Measurements from ENCODE around the gene RPRD1B. TPM values are rescaled to one million over a fixed set of nuclear protein-coding genes. Genes with fewer than 3 reads are reported as not detected.

The RPRD1B gene
- polyA plus RNA-seq, 3 donors, result 3.6 to 12.3 (median 4.7) TPM

DNA sequence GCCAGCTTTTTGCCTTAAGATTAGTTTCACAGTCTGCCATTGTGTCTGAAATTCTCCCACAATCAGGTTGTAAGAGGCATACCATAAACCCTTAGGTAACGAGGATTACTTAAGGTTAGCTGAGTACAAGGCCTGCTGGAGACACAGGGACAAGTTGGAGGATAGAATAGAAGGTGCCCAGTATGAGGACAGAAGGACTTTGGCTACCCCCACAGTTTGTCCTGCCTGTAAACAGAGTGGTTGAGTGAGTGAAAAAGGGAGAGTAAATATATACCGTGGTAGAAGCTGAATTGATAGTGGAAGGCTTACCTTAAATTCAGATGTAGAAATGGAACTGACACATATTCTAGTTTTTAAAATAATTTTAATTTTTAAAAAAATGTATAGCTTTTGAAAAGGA lies 19.3 kb downstream of the RPRD1B start:
- DNase-seq, result no peak
- Mint-ChIP-seq H3K27me3 (ENCODE audit: low read depth in 3 of 3) (no peaks in the 10 kb centered on the region), H3K36me3 (peaks cover 68 to 75% of the 10 kb centered on the region in 2 donors), H3K27ac (peak overlapping the region in 1 of 7 donors; percentile 51), H3K4me1 (peaks cover 4% of the 10 kb centered on the region), H3K9me3 (no peaks in the 10 kb centered on the region), H3K4me3 (no peak overlapping the region)
- Histone ChIP-seq H2AFZ (ENCODE audit: insufficient read depth, low read depth, low read length, poor library complexity, severe bottlenecking) (no peak overlapping the region), H3K36me3 (replicated peaks in 1 of 2; ENCODE audit: control insufficient read depth in 1 of 2, insufficient read depth in 2 of 2, low read length in 2 of 2) (peaks cover 66 to 97% of the 10 kb centered on the region in 2 donors), H3K4me3 (replicated peaks in 1 of 3; ENCODE audit: low read depth in 2 of 3, low read length in 3 of 3) (no peak overlapping the region), H3K27me3 (ENCODE audit: control insufficient read depth in 2 of 2, insufficient read depth in 2 of 2, low read length in 2 of 2) (no peaks in the 10 kb centered on the region), H3K9me3 (replicated peaks in 1 of 2; ENCODE audit: control insufficient read depth in 1 of 2, insufficient read depth in 1 of 2, low read length in 2 of 2) (no peaks in the 10 kb centered on the region), H3K4me1 (ENCODE audit: control insufficient read depth in 1 of 2, insufficient read depth in 2 of 2, low read length in 2 of 2) (no peaks in the 10 kb centered on the region), H3K9ac (ENCODE audit: insufficient read depth, low read length, poor library complexity, severe bottlenecking) (no peak overlapping the region), H3K4me2 (replicated peaks; ENCODE audit: extremely low read depth, low read length, poor library complexity, severe bottlenecking) (no peak overlapping the region), H3K79me2 (ENCODE audit: insufficient read depth, low read length) (peaks cover 66% of the 10 kb centered on the region), H4K20me1 (ENCODE audit: insufficient read depth, low read length) (peaks cover 87% of the 10 kb centered on the region), H3K27ac (ENCODE audit: low read depth in 1 of 2, low read length in 2 of 2) (no peak overlapping the region)
- intact Hi-C loops (cut with micrococcal nuclease), result loop anchor here in 1 of 2 donors (10.0 kb wide), 1 partner anchor 252 kb away; the partner anchor contains the start of gene BPI
- WGBS (ENCODE audit: insufficient coverage), result no CpG with 5 or more reads among the region's 2 CpGs
- TF ChIP-seq, protein P1, sequence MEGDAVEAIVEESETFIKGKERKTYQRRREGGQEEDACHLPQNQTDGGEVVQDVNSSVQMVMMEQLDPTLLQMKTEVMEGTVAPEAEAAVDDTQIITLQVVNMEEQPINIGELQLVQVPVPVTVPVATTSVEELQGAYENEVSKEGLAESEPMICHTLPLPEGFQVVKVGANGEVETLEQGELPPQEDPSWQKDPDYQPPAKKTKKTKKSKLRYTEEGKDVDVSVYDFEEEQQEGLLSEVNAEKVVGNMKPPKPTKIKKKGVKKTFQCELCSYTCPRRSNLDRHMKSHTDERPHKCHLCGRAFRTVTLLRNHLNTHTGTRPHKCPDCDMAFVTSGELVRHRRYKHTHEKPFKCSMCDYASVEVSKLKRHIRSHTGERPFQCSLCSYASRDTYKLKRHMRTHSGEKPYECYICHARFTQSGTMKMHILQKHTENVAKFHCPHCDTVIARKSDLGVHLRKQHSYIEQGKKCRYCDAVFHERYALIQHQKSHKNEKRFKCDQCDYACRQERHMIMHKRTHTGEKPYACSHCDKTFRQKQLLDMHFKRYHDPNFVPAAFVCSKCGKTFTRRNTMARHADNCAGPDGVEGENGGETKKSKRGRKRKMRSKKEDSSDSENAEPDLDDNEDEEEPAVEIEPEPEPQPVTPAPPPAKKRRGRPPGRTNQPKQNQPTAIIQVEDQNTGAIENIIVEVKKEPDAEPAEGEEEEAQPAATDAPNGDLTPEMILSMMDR (IDR thresholded peaks at IDR 0.05), result no peak

DNA sequence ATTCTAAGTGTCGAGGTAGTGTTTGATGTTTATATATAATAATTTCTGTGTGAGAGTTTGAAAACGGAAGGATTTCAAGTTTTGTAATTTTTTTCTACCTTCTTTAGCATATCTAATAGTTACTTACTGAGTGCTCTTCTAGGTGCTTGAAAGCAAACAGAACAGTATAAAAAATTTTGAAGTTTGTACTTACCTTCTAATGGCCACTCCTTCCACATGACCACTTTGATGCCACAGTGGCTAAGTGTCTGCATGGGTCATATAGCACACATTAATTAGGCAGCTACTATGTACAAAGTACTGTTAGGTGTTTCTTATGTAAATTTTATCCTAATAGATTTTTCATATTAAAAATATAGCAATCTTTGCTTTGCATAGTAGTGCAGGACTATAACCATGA lies 21.1 kb downstream of the RPRD1B start:
- intact Hi-C loops (cut with micrococcal nuclease), result loop anchor here (5.0 to 10.0 kb wide), 3 partner anchors 113 to 250 kb away; partner anchors contain the start of genes BPI (in 1 of the 2) and TGM2 (in 1 of the 2)
- WGBS (ENCODE audit: insufficient coverage), result no CpG with 5 or more reads among the region's 2 CpGs
- Histone ChIP-seq H3K27ac (ENCODE audit: low read depth in 1 of 2, low read length in 2 of 2) (no peak overlapping the region), H3K27me3 (ENCODE audit: control insufficient read depth in 2 of 2, insufficient read depth in 2 of 2, low read length in 2 of 2) (no peaks in the 10 kb centered on the region), H3K9ac (ENCODE audit: insufficient read depth, low read length, poor library complexity, severe bottlenecking) (no peak overlapping the region), H3K4me2 (replicated peaks; ENCODE audit: extremely low read depth, low read length, poor library complexity, severe bottlenecking) (no peak overlapping the region), H3K4me3 (replicated peaks in 1 of 3; ENCODE audit: low read depth in 2 of 3, low read length in 3 of 3) (no peak overlapping the region), H3K4me1 (ENCODE audit: control insufficient read depth in 1 of 2, insufficient read depth in 2 of 2, low read length in 2 of 2) (no peaks in the 10 kb centered on the region), H2AFZ (ENCODE audit: insufficient read depth, low read depth, low read length, poor library complexity, severe bottlenecking) (no peak overlapping the region), H4K20me1 (ENCODE audit: insufficient read depth, low read length) (peaks cover 85% of the 10 kb centered on the region), H3K9me3 (replicated peaks in 1 of 2; ENCODE audit: control insufficient read depth in 1 of 2, insufficient read depth in 1 of 2, low read length in 2 of 2) (no peaks in the 10 kb centered on the region), H3K36me3 (replicated peaks in 1 of 2; ENCODE audit: control insufficient read depth in 1 of 2, insufficient read depth in 2 of 2, low read length in 2 of 2) (peaks cover 69 to 99% of the 10 kb centered on the region in 2 donors), H3K79me2 (ENCODE audit: insufficient read depth, low read length) (peaks cover 56% of the 10 kb centered on the region)
- Mint-ChIP-seq H3K4me1 (peaks cover 4% of the 10 kb centered on the region), H3K4me3 (no peak overlapping the region), H3K36me3 (peaks cover 65 to 74% of the 10 kb centered on the region in 2 donors), H3K27ac (no peak overlapping the region), H3K27me3 (ENCODE audit: low read depth in 3 of 3) (no peaks in the 10 kb centered on the region), H3K9me3 (no peaks in the 10 kb centered on the region)
- DNase-seq, result no peak
- TF ChIP-seq, protein P1 (IDR thresholded peaks at IDR 0.05), result no peak
